ENCODE results near the gene LMAN1.

LMAN1 gene

GRCh38 chr18:59303006-59303405 lies 56.1 kb downstream of the LMAN1 start:
- no peak for FAIRE-seq

GRCh38 chr18:59301929-59302328 lies 57.1 kb downstream of the LMAN1 start:
- no peak for FAIRE-seq

- FAIRE-seq, result no peak
These were observed 58.3 kb downstream of the LMAN1 start for GRCh38 chr18:59300676-59301285.

GRCh38 chr18:59298871-59299270 lies 60.2 kb downstream of the LMAN1 start:
- FAIRE-seq, result no peak

- no peak for FAIRE-seq
These were observed 65.7 kb downstream of the LMAN1 start for GRCh38 chr18:59293317-59293716.

GRCh38 chr18:59286341-59286740 lies 72.7 kb downstream of the LMAN1 start:
- no peak for FAIRE-seq

GRCh38 chr18:59282341-59282740 lies 76.7 kb downstream of the LMAN1 start:
- FAIRE-seq, result no peak

- FAIRE-seq, result no peak
These were observed 79.3 kb downstream of the LMAN1 start for GRCh38 chr18:59279722-59280121.

GRCh38 chr18:59279193-59279592 lies 79.9 kb downstream of the LMAN1 start:
- FAIRE-seq, result no peak

GRCh38 chr18:59278793-59279192 lies 80.3 kb downstream of the LMAN1 start:
- FAIRE-seq, result no peak
